Activated CD4-positive, alpha-beta T cell treated with anti-CD3 and anti-CD28 coated beads, Interleukin-2, amount 50 U/mL, for 48 hours (primary cell): ENCODE results near the gene KIR3DL3.
"Not testable (repeated sequence)": the region's sequence is repeated elsewhere in the genome, so short reads cannot be mapped to it uniquely, and the experiment has no call there.

Experiments
- DNase-seq, 2 experiments: peaks; one replicate each; pipeline ENCODE4 v3.0.0-alpha.2; 2020

Gene KIR3DL3

GRCh38 chr19:54724142-54724541 lies at the start of gene KIR3DL3:
KIR3DL3 (plus strand) TSS chr19:54724442; CDS start chr19:54724497, 55 bp downstream.
- DNase-seq, result no peak

GRCh38 chr19:54676210-54676834 lies 47.9 kb upstream of the KIR3DL3 start:
- not testable (repeated sequence) for DNase-seq

- no peak for DNase-seq
Measured at GRCh38 chr19:54677217-54677616, 47.0 kb upstream of the KIR3DL3 start.

GRCh38 chr19:54681596-54681995 lies 42.6 kb upstream of the KIR3DL3 start:
- not testable (repeated sequence) for DNase-seq

GRCh38 chr19:54682306-54682856 lies 41.9 kb upstream of the KIR3DL3 start:
- no peak for DNase-seq

GRCh38 chr19:54684527-54684926 lies 39.7 kb upstream of the KIR3DL3 start:
- DNase-seq, result no peak

- DNase-seq, result no peak
Measured at GRCh38 chr19:54691582-54692297, 32.5 kb upstream of the KIR3DL3 start.

- DNase-seq, result no peak
Measured at GRCh38 chr19:54692298-54692615, 32.0 kb upstream of the KIR3DL3 start.

- no peak for DNase-seq
Measured at GRCh38 chr19:54694648-54695047, 29.6 kb upstream of the KIR3DL3 start.

GRCh38 chr19:54696117-54696548 lies 28.1 kb upstream of the KIR3DL3 start:
- DNase-seq, result no peak

- no peak for DNase-seq
Measured at GRCh38 chr19:54696766-54697165, 27.5 kb upstream of the KIR3DL3 start.

GRCh38 chr19:54697716-54698115 lies 26.5 kb upstream of the KIR3DL3 start:
- DNase-seq, result not testable (repeated sequence)

- no peak for DNase-seq
Measured at GRCh38 chr19:54704928-54705327, 19.3 kb upstream of the KIR3DL3 start.

- no peak for DNase-seq
Measured at GRCh38 chr19:54707962-54708361, 16.3 kb upstream of the KIR3DL3 start.

- DNase-seq, result no peak
Measured at GRCh38 chr19:54708781-54709180, 15.5 kb upstream of the KIR3DL3 start.

- DNase-seq, result no peak
Measured at GRCh38 chr19:54709212-54709948, 14.9 kb upstream of the KIR3DL3 start.

- DNase-seq, result not testable (repeated sequence)
Measured at GRCh38 chr19:54709956-54710355, 14.3 kb upstream of the KIR3DL3 start.

- no peak for DNase-seq
Measured at GRCh38 chr19:54724644-54725043, 402 bp downstream of the KIR3DL3 start.

GRCh38 chr19:54725321-54725720 lies 1.1 kb downstream of the KIR3DL3 start:
- no peak for DNase-seq

GRCh38 chr19:54727562-54727961 lies 3.3 kb downstream of the KIR3DL3 start:
- no peak for DNase-seq

- no peak for DNase-seq
Measured at GRCh38 chr19:54728167-54728566, 3.9 kb downstream of the KIR3DL3 start.

GRCh38 chr19:54729416-54730188 lies 5.4 kb downstream of the KIR3DL3 start:
- DNase-seq, result no peak

GRCh38 chr19:54731191-54731590 lies 6.9 kb downstream of the KIR3DL3 start:
- DNase-seq, result no peak
